Measurements from ENCODE around the gene STEEP1.

DNA sequence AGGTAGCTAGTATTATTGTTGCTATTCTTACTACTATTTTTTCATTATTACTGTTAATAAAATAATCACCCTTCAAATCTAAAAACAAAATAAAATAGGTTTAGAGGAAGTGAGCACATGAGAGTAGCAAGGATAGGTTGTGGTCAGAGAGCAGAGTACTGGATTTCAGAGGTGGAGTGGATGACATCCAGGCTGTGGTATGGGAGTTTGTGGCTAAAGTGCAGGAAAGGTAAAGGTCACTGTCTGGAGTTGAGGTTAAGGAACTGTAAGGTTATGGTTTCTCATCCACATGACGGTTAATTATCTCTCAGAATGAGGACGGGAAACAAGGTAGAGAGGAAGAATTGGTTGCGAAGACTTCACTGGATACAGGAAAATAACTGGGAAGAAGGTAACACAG lies 27.7 kb downstream of the STEEP1 start:
- TF ChIP-seq CTCF (conservative IDR thresholded peaks at IDR 0.05; ENCODE audit: low read length) (no peak), EZH2phosphoT487 (IDR thresholded peaks at IDR 0.05; ENCODE audit: borderline replicate concordance) (no peak)
